NCI-H1092 (cell line): ENCODE results near the gene STRN3.
"Not testable (repeated sequence)": the region's sequence is repeated elsewhere in the genome, so short reads cannot be mapped to it uniquely, and the experiment has no call there.

Source experiments
- DNase-seq: peaks from one replicate; lab custom pipeline; 2025; lab: John Stamatoyannopoulos, UW

The STRN3 gene

DNA sequence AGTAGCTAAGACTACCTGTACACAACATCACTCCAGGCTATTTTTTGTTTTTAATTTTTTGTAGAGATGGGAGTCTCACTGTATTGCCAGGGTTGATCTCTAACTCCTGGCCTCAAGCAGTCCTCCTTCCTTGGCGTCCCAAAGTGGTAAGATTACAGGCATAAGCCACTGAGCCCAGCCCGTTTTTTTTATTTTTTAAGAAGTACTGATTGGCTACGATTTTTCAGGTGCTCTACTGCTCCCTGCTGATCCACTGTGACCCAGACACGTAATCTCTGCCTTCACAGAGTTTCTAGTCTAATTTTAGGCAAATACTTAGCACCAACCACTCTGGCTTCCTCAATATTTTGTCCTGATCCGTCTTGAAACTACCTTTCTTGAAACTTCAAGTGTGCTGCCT is 4.3 kb upstream of the STRN3 start:
- no peak for DNase-seq

GRCh38 chr14:31029016-31029970 is 3.1 kb upstream of the STRN3 start:
- DNase-seq = no peak

DNA sequence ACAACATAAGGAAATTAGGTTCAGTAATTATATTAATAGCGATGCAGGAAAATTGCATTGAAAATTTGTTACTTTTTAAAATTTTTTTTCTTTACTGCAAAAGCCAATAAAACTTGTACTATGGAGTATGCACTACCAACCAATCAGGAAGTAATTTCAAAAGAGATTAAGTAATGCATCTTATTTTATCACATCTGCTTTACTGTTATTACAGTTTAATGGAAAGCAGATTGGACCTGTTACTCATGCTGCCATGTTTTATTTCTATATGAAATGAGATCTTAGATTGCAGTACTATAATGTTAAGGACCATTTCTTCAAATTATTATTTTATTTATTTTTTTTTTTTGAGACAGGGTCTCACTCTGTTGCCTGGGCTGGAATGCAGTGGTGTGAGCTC is 1.7 kb upstream of the STRN3 start:
- no peak for DNase-seq

GRCh38 chr14:31026450-31027235 is 464 bp upstream of the STRN3 start:
- DNase-seq = peak; percentile 97

GRCh38 chr14:31025367-31026076 is 657 bp downstream of the STRN3 start, which contains the start of gene AP4S1:
TSS of gene AP4S1 (plus strand) at chr14:31025649. CDS start at chr14:31066197, 40,548 bp downstream.
- DNase-seq = peak; percentile 16

DNA sequence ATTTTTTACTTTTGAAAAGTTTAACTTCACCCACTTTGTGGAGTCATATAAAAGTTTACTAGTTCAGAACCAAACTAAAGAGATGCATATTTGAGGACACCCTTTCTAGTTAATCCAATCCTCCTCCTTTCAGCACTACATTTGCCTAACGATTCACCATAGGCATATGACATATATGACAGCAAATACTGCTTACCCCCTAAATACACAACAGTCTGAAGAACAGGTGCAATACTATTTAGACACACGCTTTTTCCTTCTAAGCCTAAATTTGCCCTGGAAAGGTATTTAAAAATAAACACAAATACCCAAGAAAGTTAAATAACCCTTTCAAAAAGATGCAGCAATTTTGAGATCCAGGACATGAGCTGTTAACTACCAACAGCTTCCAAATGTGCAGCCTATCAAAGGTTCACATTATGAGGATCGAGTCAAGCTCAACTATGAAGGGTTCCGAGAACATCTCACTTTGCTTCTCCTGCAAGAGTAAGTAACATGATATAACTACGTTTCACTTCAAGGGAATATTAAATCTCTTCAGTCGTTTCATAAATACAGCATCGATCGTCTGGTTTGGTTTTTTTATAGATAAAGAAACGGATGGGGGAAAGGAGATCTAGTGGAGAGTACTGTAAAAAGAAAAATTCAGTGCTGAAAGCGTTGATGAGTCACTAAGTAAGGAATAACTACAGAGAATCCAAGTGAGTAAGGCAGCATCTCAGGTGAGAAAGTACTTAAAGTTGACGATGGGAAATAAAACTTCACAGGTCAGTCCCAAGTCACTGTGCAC is 1.4 kb downstream of the STRN3 start:
- DNase-seq = no peak

DNA sequence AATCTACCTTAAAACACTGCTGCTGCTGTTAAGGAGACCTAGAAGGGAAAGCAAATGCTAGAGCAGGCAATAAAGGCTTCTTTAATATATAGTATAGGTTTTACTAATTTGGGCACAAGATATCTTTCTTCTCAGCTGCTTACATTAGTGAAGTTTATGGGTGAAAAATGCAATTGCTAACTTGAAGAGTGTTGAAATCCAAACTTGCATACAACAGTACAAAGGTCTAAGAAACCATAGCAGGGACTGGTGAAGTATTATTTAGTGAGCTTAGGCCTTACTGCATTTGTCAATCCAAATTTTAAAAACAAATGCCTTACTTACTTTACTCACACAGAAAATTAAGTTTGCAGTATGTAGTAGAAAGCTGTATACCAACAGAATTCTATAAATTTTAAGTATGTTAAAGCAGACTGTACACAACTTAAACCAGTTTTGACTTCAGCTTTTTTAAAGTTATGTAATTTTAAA is 2.1 kb downstream of the STRN3 start:
- DNase-seq = no peak

DNA sequence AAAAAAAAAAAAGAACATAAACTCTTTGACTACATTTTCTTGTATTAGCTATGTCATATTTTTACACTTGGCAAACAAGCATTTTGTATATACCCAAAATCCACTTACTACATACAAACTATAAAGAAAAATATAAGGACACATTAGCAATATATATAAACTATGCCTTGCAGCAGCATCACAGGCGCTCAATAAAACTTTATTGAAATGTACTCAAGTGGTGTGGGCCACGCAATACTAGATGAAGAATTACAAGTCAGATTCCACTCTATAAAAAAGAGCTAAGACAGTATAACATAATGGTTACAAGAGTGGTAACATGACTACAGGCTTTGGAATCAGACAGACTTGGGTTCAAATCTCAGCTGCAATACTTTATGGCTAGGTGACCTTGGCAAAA is 3.8 kb downstream of the STRN3 start:
- DNase-seq = no peak

- no peak for DNase-seq
Observed at GRCh38 chr14:31021576-31021949, 4.6 kb downstream of the STRN3 start.

- DNase-seq = no peak
Observed at GRCh38 chr14:31020834-31021575, 5.2 kb downstream of the STRN3 start.

GRCh38 chr14:31018057-31018645 is 8.0 kb downstream of the STRN3 start:
- no peak for DNase-seq

DNA sequence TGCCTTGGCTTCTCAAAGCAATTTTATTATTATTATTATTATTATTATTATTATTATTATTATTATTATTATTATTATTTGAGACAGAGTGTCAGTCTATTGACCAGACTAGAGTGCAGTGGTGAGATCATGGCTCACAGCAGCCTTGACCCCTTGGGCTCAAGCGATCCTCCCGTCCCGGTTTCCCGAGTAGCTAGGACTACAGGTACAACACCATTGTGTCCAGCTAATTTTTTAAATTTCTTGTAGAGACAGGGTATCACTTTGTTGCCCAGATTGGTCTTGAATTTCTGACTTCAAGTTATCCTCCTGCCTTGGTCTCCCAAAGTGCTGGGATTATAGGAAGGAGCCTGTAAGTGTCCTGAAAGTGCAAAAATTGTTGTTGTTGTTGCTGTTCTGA is 12.3 kb downstream of the STRN3 start:
- DNase-seq = no peak

DNA sequence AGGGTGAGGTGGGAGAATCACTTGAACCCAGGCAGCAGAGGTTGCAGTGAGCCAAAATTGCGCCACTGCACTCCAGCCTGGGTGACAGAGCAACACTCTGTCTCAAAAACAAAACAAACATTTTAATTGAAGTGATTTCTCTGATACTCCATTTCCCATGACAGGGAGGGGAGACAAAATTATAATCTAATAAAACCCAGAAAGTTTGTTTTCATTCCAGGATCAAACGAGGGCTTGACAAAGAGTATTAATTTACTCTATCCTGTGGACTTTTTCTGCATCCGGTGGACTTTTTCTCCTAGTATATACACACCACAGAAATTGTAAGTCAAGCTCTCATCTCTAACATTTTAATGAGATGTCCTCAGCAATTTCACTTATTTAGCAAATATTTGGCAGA is 15.2 kb downstream of the STRN3 start:
- no peak for DNase-seq

- no peak for DNase-seq
Observed at GRCh38 chr14:31009836-31010574, 16.2 kb downstream of the STRN3 start.

GRCh38 chr14:31006703-31007102 is 19.5 kb downstream of the STRN3 start:
- DNase-seq = no peak

GRCh38 chr14:31004007-31004406 is 22.2 kb downstream of the STRN3 start:
- not testable (repeated sequence) for DNase-seq

DNA sequence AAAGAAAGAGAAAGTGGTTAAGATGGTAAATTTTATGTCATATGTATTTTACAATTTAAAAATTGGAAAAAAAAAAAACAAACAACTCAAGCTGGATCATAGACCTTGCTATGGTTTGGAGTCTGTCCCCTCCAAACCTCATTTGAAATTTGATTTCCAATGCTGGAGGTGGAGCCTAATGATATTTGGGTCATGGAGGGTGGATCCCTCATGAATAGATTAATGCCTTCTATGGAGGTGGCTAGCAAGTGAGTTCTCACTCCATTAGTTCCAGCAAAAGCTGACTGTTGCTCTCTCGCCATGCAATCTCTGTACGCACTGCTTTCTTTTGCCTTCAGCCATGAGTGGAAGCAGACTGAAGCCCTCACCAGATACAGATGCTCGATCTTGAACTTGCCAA is 22.9 kb downstream of the STRN3 start:
- no peak for DNase-seq

GRCh38 chr14:31001339-31001658 is 24.9 kb downstream of the STRN3 start:
- no peak for DNase-seq

- no peak for DNase-seq
Observed at GRCh38 chr14:31000629-31001338, 25.4 kb downstream of the STRN3 start.
